Spleen (tissue), 7 donors: ENCODE data around the gene ADAMTSL3.

Experiments used
- POLR2A ChIP-seq, 3 donors: fragments of 450-650 bp; IDR thresholded peaks; one replicate each; pipeline ENCODE4 v1.5.1; 2017; ENCODE audit warnings: antibody characterized with exemption in 3 of 3, mild to moderate bottlenecking in 1 of 3
- POLR2AphosphoS5 ChIP-seq, 3 donors: sonication (generic); formaldehyde crosslinking; IDR thresholded peaks; one replicate each; pipeline ENCODE4 v1.5.1; 2017; ENCODE audit warnings: antibody characterized with exemption in 3 of 3
- TF ChIP-seq, protein P1 (sequence below), 11 experiments: fragments of 200-600 bp in 7 of 11; fragments of 450-650 bp in 4 of 11; sonication (generic) in 4 of 11; IDR thresholded peaks in 8 of 11; conservative IDR thresholded peaks in 3 of 11; 1 replicate in 7 of 11; 2 replicates in 4 of 11; pipeline versions ENCODE4 v1.4.0 to v1.8.0; 2016 to 2021; ENCODE audit warnings: antibody characterized with exemption in 11 of 11, inconsistent platforms in 4 of 11, mild to moderate bottlenecking in 1 of 11
- donor health status: DM: no; HTN: no; CAD: no; lungs with moderate emphysema.
- donor health status: DM: no; HTN: no; CAD: no.
- donor health status: DM: no; HTN: no; CAD: no.

DNA sequence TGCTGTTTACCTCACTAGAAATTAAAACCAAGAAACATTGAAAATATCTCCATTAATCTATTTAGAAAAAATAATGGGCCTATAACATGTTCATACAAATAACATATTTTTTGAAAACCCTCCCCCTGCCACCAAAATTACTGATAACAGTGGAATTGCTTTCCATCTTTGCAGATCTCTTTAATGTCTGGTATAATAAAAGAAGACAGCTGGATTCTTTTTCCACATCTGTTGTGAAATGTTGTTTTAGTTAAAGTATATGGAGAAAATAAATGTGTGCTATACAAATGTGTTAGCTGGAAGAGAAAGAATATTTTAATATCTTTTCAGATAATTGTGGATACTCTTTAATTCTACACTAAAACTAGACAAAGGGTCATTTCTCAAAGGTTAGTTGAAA is 330.7 kb downstream of the ADAMTSL3 start:
- TF ChIP-seq POLR2A (IDR thresholded peaks at IDR 0.05) (no peak), POLR2AphosphoS5 (IDR thresholded peaks at IDR 0.05) (no peak)
- TF ChIP-seq, protein P1, sequence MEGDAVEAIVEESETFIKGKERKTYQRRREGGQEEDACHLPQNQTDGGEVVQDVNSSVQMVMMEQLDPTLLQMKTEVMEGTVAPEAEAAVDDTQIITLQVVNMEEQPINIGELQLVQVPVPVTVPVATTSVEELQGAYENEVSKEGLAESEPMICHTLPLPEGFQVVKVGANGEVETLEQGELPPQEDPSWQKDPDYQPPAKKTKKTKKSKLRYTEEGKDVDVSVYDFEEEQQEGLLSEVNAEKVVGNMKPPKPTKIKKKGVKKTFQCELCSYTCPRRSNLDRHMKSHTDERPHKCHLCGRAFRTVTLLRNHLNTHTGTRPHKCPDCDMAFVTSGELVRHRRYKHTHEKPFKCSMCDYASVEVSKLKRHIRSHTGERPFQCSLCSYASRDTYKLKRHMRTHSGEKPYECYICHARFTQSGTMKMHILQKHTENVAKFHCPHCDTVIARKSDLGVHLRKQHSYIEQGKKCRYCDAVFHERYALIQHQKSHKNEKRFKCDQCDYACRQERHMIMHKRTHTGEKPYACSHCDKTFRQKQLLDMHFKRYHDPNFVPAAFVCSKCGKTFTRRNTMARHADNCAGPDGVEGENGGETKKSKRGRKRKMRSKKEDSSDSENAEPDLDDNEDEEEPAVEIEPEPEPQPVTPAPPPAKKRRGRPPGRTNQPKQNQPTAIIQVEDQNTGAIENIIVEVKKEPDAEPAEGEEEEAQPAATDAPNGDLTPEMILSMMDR (IDR thresholded peaks at IDR 0.05 in 8 of 11, conservative IDR thresholded peaks at IDR 0.05 in 3 of 11) = no peak
